GM18868 (cell line): Measurements from ENCODE around the gene IGFBP2.

ENCODE experiments used
- ATAC-seq: cut with Tn5 transposase; IDR thresholded peaks from one replicate; pipeline ENCODE4 v1.9.1; 2021; ENCODE audit warnings: mild to moderate bottlenecking, moderate library complexity; ENCODE audit not compliant: unreplicated experiment

The IGFBP2 gene

GRCh38 chr2:216615298-216616082 is 17.7 kb upstream of the IGFBP2 start:
- no peak for ATAC-seq

GRCh38 chr2:216616083-216616678 is 17.0 kb upstream of the IGFBP2 start:
- no peak for ATAC-seq

- ATAC-seq = no peak
Measured at GRCh38 chr2:216617159-216617815, 15.9 kb upstream of the IGFBP2 start.

GRCh38 chr2:216618785-216619184 is 14.4 kb upstream of the IGFBP2 start:
- ATAC-seq = no peak

- ATAC-seq = peak; percentile 49
Measured at GRCh38 chr2:216619411-216620393, 13.5 kb upstream of the IGFBP2 start.

- no peak for ATAC-seq
Measured at GRCh38 chr2:216620786-216621185, 12.4 kb upstream of the IGFBP2 start.

GRCh38 chr2:216621292-216621691 is 11.9 kb upstream of the IGFBP2 start:
- no peak for ATAC-seq

GRCh38 chr2:216622526-216622925 is 10.7 kb upstream of the IGFBP2 start:
- no peak for ATAC-seq

- no peak for ATAC-seq
Measured at GRCh38 chr2:216624251-216624650, 9.0 kb upstream of the IGFBP2 start.

GRCh38 chr2:216626168-216626874 is 6.9 kb upstream of the IGFBP2 start:
- no peak for ATAC-seq

- ATAC-seq = no peak
Measured at GRCh38 chr2:216626875-216627245, 6.4 kb upstream of the IGFBP2 start.

- ATAC-seq = no peak
Measured at GRCh38 chr2:216629784-216630183, 3.4 kb upstream of the IGFBP2 start.

GRCh38 chr2:216632346-216632951 is 771 bp upstream of the IGFBP2 start:
- ATAC-seq = no peak

- peak; percentile 24 for ATAC-seq
Measured at GRCh38 chr2:216633616-216634369, 573 bp downstream of the IGFBP2 start.

GRCh38 chr2:216634370-216635148 is 1.3 kb downstream of the IGFBP2 start:
- no peak for ATAC-seq

- ATAC-seq = no peak
Measured at GRCh38 chr2:216635171-216635570, 2.0 kb downstream of the IGFBP2 start.

- ATAC-seq = no peak
Measured at GRCh38 chr2:216635701-216636550, 2.7 kb downstream of the IGFBP2 start.
